AG08395 (cell line): ENCODE data around the gene SULT2B1.
"Not testable (repeated sequence)": the region's sequence is repeated elsewhere in the genome, so short reads cannot be mapped to it uniquely, and the experiment has no call there.

Source experiments
- DNase-seq: peaks from one replicate; pipeline ENCODE4 v3.0.0; 2012; ENCODE audit warnings: mixed read lengths, low spot score

The SULT2B1 gene

GRCh38 chr19:48529156-48529555, 22.8 kb upstream of the SULT2B1 start:
- DNase-seq: no peak

GRCh38 chr19:48530066-48530720, 21.8 kb upstream of the SULT2B1 start:
- DNase-seq: peak; percentile 29

GRCh38 chr19:48530770-48531169, 21.2 kb upstream of the SULT2B1 start:
- DNase-seq: no peak

GRCh38 chr19:48533770-48534169, 18.2 kb upstream of the SULT2B1 start:
- no peak for DNase-seq

GRCh38 chr19:48537541-48537940, 14.4 kb upstream of the SULT2B1 start:
- DNase-seq: no peak

GRCh38 chr19:48538057-48538456, 13.9 kb upstream of the SULT2B1 start:
- DNase-seq: not testable (repeated sequence)

- no peak for DNase-seq
These were observed 12.4 kb upstream of the SULT2B1 start for GRCh38 chr19:48539503-48540096.

GRCh38 chr19:48540110-48540509, 11.9 kb upstream of the SULT2B1 start:
- no peak for DNase-seq

- no peak for DNase-seq
These were observed 10.2 kb upstream of the SULT2B1 start for GRCh38 chr19:48541813-48542212.

- DNase-seq: peak; percentile 54
These were observed 8.8 kb upstream of the SULT2B1 start for GRCh38 chr19:48543121-48543710.

- no peak for DNase-seq
These were observed 6.9 kb upstream of the SULT2B1 start for GRCh38 chr19:48544856-48545750.

- DNase-seq: no peak
These were observed 4.2 kb upstream of the SULT2B1 start for GRCh38 chr19:48547722-48548121.

GRCh38 chr19:48548253-48548911, 3.6 kb upstream of the SULT2B1 start:
- no peak for DNase-seq

GRCh38 chr19:48549380-48549779, 2.6 kb upstream of the SULT2B1 start:
- DNase-seq: no peak

GRCh38 chr19:48552406-48553322, 692 bp downstream of the SULT2B1 start:
- DNase-seq: no peak

- peak; percentile 27 for DNase-seq
These were observed 1.9 kb downstream of the SULT2B1 start for GRCh38 chr19:48553676-48554384.

- no peak for DNase-seq
These were observed 2.6 kb downstream of the SULT2B1 start for GRCh38 chr19:48554385-48555091.

- peak; percentile 72 for DNase-seq
These were observed 4.2 kb downstream of the SULT2B1 start for GRCh38 chr19:48556163-48556562.

GRCh38 chr19:48556825-48557224, 4.9 kb downstream of the SULT2B1 start:
- DNase-seq: no peak
